H1 (cell line): ENCODE measurements around the gene MMP8. TPM values are rescaled to one million over a fixed set of nuclear protein-coding genes. Genes with fewer than 3 reads are reported as not detected.

Source experiments
- polyA plus RNA-seq, 7 experiments: library from polyadenylated mRNA; depleted of rRNA in 3 of 7; stranded (reverse) in 5 of 7; unstranded in 2 of 7; fragments of >200 nt in 5 of 7; fragments of 200-250 nt in 2 of 7; gene quantifications; 1 replicate in 5 of 7; 2 replicates in 1 of 7; 4 replicates in 1 of 7; pipeline versions ENCODE4 v1.2.1 to v1.2.3, GENCODE V29; 2011 to 2013; ENCODE audit warnings: missing spikeins in 2 of 7, mixed read lengths in 2 of 7
- total RNA-seq: library from RNA; stranded (reverse); fragmentation: NEBNext Ultra II Directional; extraction: Animal tissue kit (Norgen Biotek cat#: 25700); gene quantifications from 2 replicates; pipeline ENCODE4 v1.2.1, GENCODE V29; 2021
- TF ChIP-seq, protein P1 (sequence below): IDR thresholded peaks from 2 replicates; pipeline ENCODE4 v1.6.1; 2012; ENCODE audit warnings: low read length, inconsistent platforms

MMP8 gene
- total and polyA plus RNA-seq, 2 of the 8 experiments (the other 6 are each of a cell fraction or from before 2014, with no cell fraction given), result not detected

GRCh38 chr11:102683277-102683676 is 41.5 kb downstream of the MMP8 start (continued):
- TF ChIP-seq, protein P1, sequence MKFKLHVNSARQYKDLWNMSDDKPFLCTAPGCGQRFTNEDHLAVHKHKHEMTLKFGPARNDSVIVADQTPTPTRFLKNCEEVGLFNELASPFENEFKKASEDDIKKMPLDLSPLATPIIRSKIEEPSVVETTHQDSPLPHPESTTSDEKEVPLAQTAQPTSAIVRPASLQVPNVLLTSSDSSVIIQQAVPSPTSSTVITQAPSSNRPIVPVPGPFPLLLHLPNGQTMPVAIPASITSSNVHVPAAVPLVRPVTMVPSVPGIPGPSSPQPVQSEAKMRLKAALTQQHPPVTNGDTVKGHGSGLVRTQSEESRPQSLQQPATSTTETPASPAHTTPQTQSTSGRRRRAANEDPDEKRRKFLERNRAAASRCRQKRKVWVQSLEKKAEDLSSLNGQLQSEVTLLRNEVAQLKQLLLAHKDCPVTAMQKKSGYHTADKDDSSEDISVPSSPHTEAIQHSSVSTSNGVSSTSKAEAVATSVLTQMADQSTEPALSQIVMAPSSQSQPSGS, result no peak
